H1 (cell line): ENCODE measurements around the gene COL19A1. TPM values are rescaled to one million over a fixed set of nuclear protein-coding genes. Genes with fewer than 3 reads are reported as not detected.

Source experiments
- CTCF ChIA-PET: fragments of 300-600 bp; sonication (Branson Sonifier 250); formaldehyde crosslinking; loops from one replicate; lab custom pipeline; 2021; ENCODE audit not compliant: partially characterized antibody; lab: Charles Lee
- POLR2A ChIA-PET: fragments of 300-600 bp; sonication (Branson Sonifier 250); formaldehyde crosslinking; loops from one replicate; lab custom pipeline; 2021; ENCODE audit warnings: inconsistent platforms; ENCODE audit not compliant: partially characterized antibody; lab: Charles Lee
- DNase-seq, 2 experiments: peaks; one replicate each; pipeline versions ENCODE4 v3.0.0 to v3.0.0-alpha.2; 2010 to 2022; ENCODE audit warnings: low spot score in 2 of 2, low read depth in 1 of 2, mixed read lengths in 1 of 2
- FAIRE-seq: peaks from 2 replicates; lab custom pipeline; 2011; peaks lifted over from hg19 to GRCh38; lab: Jason Lieb, UNC
- H2AFZ ChIP-seq: 2 replicates; pipeline ENCODE4 v1.8.1; 2012; ENCODE audit warnings: low read length, inconsistent platforms
- H2AK5ac ChIP-seq: 2 replicates; pipeline ENCODE4 v1.6.1; 2013; ENCODE audit warnings: low read depth, low read length
- H2BK120ac ChIP-seq: replicated peaks from 2 replicates; pipeline ENCODE3; 2013; ENCODE audit warnings: low read depth, low read length, inconsistent platforms
- H2BK12ac ChIP-seq: 2 replicates; pipeline ENCODE4 v1.6.1; 2013; ENCODE audit warnings: low read depth, low read length
- H2BK15ac ChIP-seq: 2 replicates; pipeline ENCODE4 v1.6.1; 2013; ENCODE audit warnings: low read length
- H2BK20ac ChIP-seq: 2 replicates; pipeline ENCODE4 v1.6.1; 2013; ENCODE audit warnings: low read length
- H2BK5ac ChIP-seq: 2 replicates; pipeline ENCODE4 v1.6.1; 2013; ENCODE audit warnings: low read depth, low read length
- H3K14ac ChIP-seq: 2 replicates; pipeline ENCODE4 v1.6.1; 2013; ENCODE audit warnings: inconsistent platforms; ENCODE audit not compliant: insufficient read length
- H3K18ac ChIP-seq: 2 replicates; pipeline ENCODE4 v1.6.1; 2013; ENCODE audit warnings: low read length; ENCODE audit errors: extremely low read depth
- H3K23ac ChIP-seq: 2 replicates; pipeline ENCODE4 v1.6.1; 2013; ENCODE audit warnings: inconsistent platforms; ENCODE audit not compliant: insufficient read length
- H3K23me2 ChIP-seq: 2 replicates; pipeline ENCODE4 v1.6.1; 2013; ENCODE audit warnings: low read depth, low read length
- H3K27ac ChIP-seq: 2 replicates; pipeline ENCODE4 v1.6.1; 2011; ENCODE audit warnings: low read depth, low read length, inconsistent platforms
- H3K27me3 ChIP-seq, 4 experiments: replicated peaks in 1 of 4; 1 replicate in 1 of 4; 2 replicates in 3 of 4; pipeline versions ENCODE4 v1.6.1 to v1.8.1; 2011 to 2013; ENCODE audit warnings: low read length in 3 of 4, mild to moderate bottlenecking in 3 of 4, inconsistent platforms in 2 of 4, mixed read lengths in 2 of 4, moderate library complexity in 1 of 4; ENCODE audit not compliant: control insufficient read depth in 3 of 4, insufficient read depth in 3 of 4; ENCODE audit errors: extremely low read depth in 1 of 4
- H3K36me3 ChIP-seq, 4 experiments: 2 replicates each; pipeline versions ENCODE4 v1.6.1 to v1.8.1; 2011 to 2013; ENCODE audit warnings: mild to moderate bottlenecking in 4 of 4, low read length in 3 of 4, moderate library complexity in 2 of 4, control low read depth in 1 of 4, inconsistent platforms in 1 of 4; ENCODE audit not compliant: insufficient read depth in 4 of 4, control insufficient read depth in 2 of 4
- H3K4ac ChIP-seq: replicated peaks from 2 replicates; pipeline ENCODE3; 2013; ENCODE audit warnings: low read length, low read depth, mixed read lengths, inconsistent platforms; ENCODE audit not compliant: insufficient read length
- H3K4me1 ChIP-seq, 4 experiments: replicated peaks in 1 of 4; 1 replicate in 1 of 4; 2 replicates in 3 of 4; pipeline versions ENCODE4 v1.6.1 to v1.8.1; 2011 to 2013; ENCODE audit warnings: low read length in 3 of 4, inconsistent platforms in 2 of 4, mixed read lengths in 1 of 4; ENCODE audit not compliant: insufficient read depth in 4 of 4, control insufficient read depth in 3 of 4
- H3K4me2 ChIP-seq, 2 experiments: 2 replicates each; pipeline versions ENCODE4 v1.6.1 to v1.8.1; 2011 to 2013; ENCODE audit warnings: low read depth in 2 of 2, low read length in 2 of 2, control low read depth in 1 of 2, inconsistent platforms in 1 of 2, mild to moderate bottlenecking in 1 of 2; ENCODE audit not compliant: insufficient read depth in 1 of 2
- H3K4me3 ChIP-seq, 4 experiments: fragments of 200-600, 300-600 bp in 1 of 4; sonication (generic), shearing (Covaris generic), sonication (Bioruptor Twin) in 1 of 4; 2 replicates each; pipeline versions ENCODE4 v1.5.1 to v1.8.1; 2011 to 2016; ENCODE audit warnings: low read length in 4 of 4, low read depth in 3 of 4, control low read depth in 2 of 4, inconsistent platforms in 2 of 4, mild to moderate bottlenecking in 2 of 4, mixed read lengths in 1 of 4, moderate library complexity in 1 of 4; ENCODE audit not compliant: insufficient read depth in 2 of 4; ENCODE audit errors: extremely low read depth in 1 of 4
- H3K56ac ChIP-seq: replicated peaks from 2 replicates; pipeline ENCODE3; 2013; ENCODE audit warnings: low read depth, mild to moderate bottlenecking, mixed read lengths, low read length, inconsistent platforms; ENCODE audit not compliant: insufficient read length
- H3K79me1 ChIP-seq: 2 replicates; pipeline ENCODE4 v1.6.1; 2013; ENCODE audit warnings: low read depth, low read length, control low read depth
- H3K79me2 ChIP-seq, 2 experiments: 2 replicates each; pipeline versions ENCODE4 v1.6.1 to v1.8.1; 2012 to 2013; ENCODE audit warnings: low read length in 2 of 2, mild to moderate bottlenecking in 2 of 2, inconsistent platforms in 1 of 2; ENCODE audit not compliant: insufficient read depth in 2 of 2, control insufficient read depth in 1 of 2
- H3K9ac ChIP-seq, 4 experiments: replicated peaks in 1 of 4; 1 replicate in 1 of 4; 2 replicates in 3 of 4; pipeline versions ENCODE4 v1.6.1 to v1.8.1; 2011 to 2013; ENCODE audit warnings: low read depth in 3 of 4, low read length in 3 of 4, control low read depth in 2 of 4, mild to moderate bottlenecking in 2 of 4, moderate library complexity in 2 of 4, inconsistent platforms in 1 of 4; ENCODE audit errors: extremely low read depth in 1 of 4
- H3K9me3 ChIP-seq, 2 experiments: 2 replicates each; pipeline versions ENCODE4 v1.6.1 to v1.8.1; 2012 to 2013; ENCODE audit warnings: mild to moderate bottlenecking in 2 of 2, moderate library complexity in 2 of 2, control low read depth in 1 of 2, inconsistent platforms in 1 of 2, low read depth in 1 of 2, low read length in 1 of 2, mixed read lengths in 1 of 2; ENCODE audit not compliant: insufficient read depth in 2 of 2
- H4K20me1 ChIP-seq, 2 experiments: replicated peaks in 1 of 2; 2 replicates each; pipeline versions ENCODE3 to v1.8.1; 2011 to 2013; ENCODE audit warnings: inconsistent platforms in 2 of 2, low read length in 2 of 2, mild to moderate bottlenecking in 1 of 2; ENCODE audit not compliant: insufficient read depth in 2 of 2, control insufficient read depth in 1 of 2
- H4K5ac ChIP-seq: 2 replicates; pipeline ENCODE4 v1.6.1; 2013; ENCODE audit warnings: low read length, low read depth, mixed read lengths, inconsistent platforms; ENCODE audit not compliant: insufficient read length
- H4K8ac ChIP-seq: 2 replicates; pipeline ENCODE4 v1.8.0; 2013; ENCODE audit warnings: mild to moderate bottlenecking, moderate library complexity, low read length, inconsistent platforms; ENCODE audit not compliant: insufficient read depth; ENCODE audit errors: extremely low read depth
- H4K91ac ChIP-seq: replicated peaks from 2 replicates; pipeline ENCODE3; 2013; ENCODE audit warnings: low read length, mixed read lengths, inconsistent platforms; ENCODE audit not compliant: insufficient read length
- ASH2L ChIP-seq: fragments of 200-600, 300-600 bp; sonication (generic); IDR thresholded peaks from one replicate; pipeline ENCODE4 v1.7.1; 2017; ENCODE audit warnings: low read length
- CHD2 ChIP-seq: IDR thresholded peaks from 2 replicates; pipeline ENCODE4 v1.6.1; 2012; ENCODE audit warnings: low read length, improper control_type of control experiment
- HDAC2 ChIP-seq, 2 experiments: fragments of 300-600 bp in 1 of 2; sonication (generic) in 1 of 2; IDR thresholded peaks; 2 replicates each; pipeline ENCODE4 v1.6.1; 2011 to 2012; ENCODE audit warnings: low read depth in 2 of 2, low read length in 2 of 2, mild to moderate bottlenecking in 2 of 2, moderate library complexity in 2 of 2, borderline replicate concordance in 1 of 2, inconsistent platforms in 1 of 2
- JUN ChIP-seq: IDR thresholded peaks from 2 replicates; pipeline ENCODE4 v1.6.1; 2011; ENCODE audit warnings: low read depth, mild to moderate bottlenecking, improper control_type of control experiment, low read length
- RAD21 ChIP-seq, 2 experiments: IDR thresholded peaks in 1 of 2; conservative IDR thresholded peaks in 1 of 2; 2 replicates each; pipeline ENCODE4 v1.6.1; 2011; ENCODE audit warnings: low read depth in 2 of 2, low read length in 2 of 2, improper control_type of control experiment in 1 of 2, inconsistent platforms in 1 of 2, mild to moderate bottlenecking in 1 of 2, moderate library complexity in 1 of 2
- SIRT6 ChIP-seq: IDR thresholded peaks from one replicate; pipeline ENCODE4 v1.7.1; 2012; ENCODE audit warnings: low read length, inconsistent platforms
- SIX5 ChIP-seq: IDR thresholded peaks from 2 replicates; pipeline ENCODE4 v1.6.1; 2011; ENCODE audit warnings: mild to moderate bottlenecking, low read depth, low read length
- SRF ChIP-seq: IDR thresholded peaks from 2 replicates; pipeline ENCODE4 v1.6.1; 2011; ENCODE audit warnings: mild to moderate bottlenecking, low read depth, low read length, moderate library complexity
- TBP ChIP-seq: IDR thresholded peaks from 2 replicates; pipeline ENCODE4 v1.6.1; 2011; ENCODE audit warnings: low read depth, low read length, improper control_type of control experiment
- TCF12 ChIP-seq: IDR thresholded peaks from 2 replicates; pipeline ENCODE4 v1.6.1; 2011; ENCODE audit warnings: low read depth, mild to moderate bottlenecking, low read length
- TEAD4 ChIP-seq: IDR thresholded peaks from 2 replicates; pipeline ENCODE4 v1.6.1; 2012; ENCODE audit warnings: low read depth, low read length, inconsistent platforms, mixed read lengths
- WGBS, 2 experiments: shearing (Covaris generic) in 1 of 2; methylation state at CpG; one replicate each; pipeline versions ENCODE4 v1.1.6 to v1.1.7; 2013 to 2015; ENCODE audit warnings: low lambda C conversion rate in 2 of 2, mixed read lengths in 2 of 2, inconsistent platforms in 1 of 2, low coverage in 1 of 2, missing lambda C conversion rate in 1 of 2; ENCODE audit not compliant: insufficient replicate concordance in 2 of 2, insufficient coverage in 1 of 2, insufficient read length in 1 of 2; ENCODE audit errors: extremely low coverage in 1 of 2, missing lambda C conversion rate in 1 of 2; 5-methylcytosine and 5-hydroxymethylcytosine counted together
- polyA plus RNA-seq, 7 experiments: library from polyadenylated mRNA; depleted of rRNA in 3 of 7; stranded (reverse) in 5 of 7; unstranded in 2 of 7; fragments of >200 nt in 5 of 7; fragments of 200-250 nt in 2 of 7; gene quantifications; 1 replicate in 5 of 7; 2 replicates in 1 of 7; 4 replicates in 1 of 7; pipeline versions ENCODE4 v1.2.1 to v1.2.3, GENCODE V29; 2011 to 2013; ENCODE audit warnings: missing spikeins in 2 of 7, mixed read lengths in 2 of 7
- total RNA-seq: library from RNA; stranded (reverse); fragmentation: NEBNext Ultra II Directional; extraction: Animal tissue kit (Norgen Biotek cat#: 25700); gene quantifications from 2 replicates; pipeline ENCODE4 v1.2.1, GENCODE V29; 2021

The COL19A1 gene
- total and polyA plus RNA-seq, 2 of the 8 experiments (the other 6 are each of a cell fraction or from before 2014, with no cell fraction given), result not detected

- no peaks in the 10 kb centered on the region for H3K79me2 ChIP-seq
- FAIRE-seq (no peak), DNase-seq (no peak)
- no peaks in the 10 kb centered on the region; the same call in 1 of the 2 replicates for H3K79me1 ChIP-seq
- 76% methylated on average over 2 of the region's 2 CpGs; no CpG with 5 or more reads in 1 of the 2 experiments for WGBS, 2 experiments
- no peaks in the 10 kb centered on the region for H4K20me1 ChIP-seq
- POLR2A ChIA-PET, result no interaction called here
- H3K4me1 ChIP-seq, result no peaks in the 10 kb centered on the region
- no peak overlapping the region for H3K23ac ChIP-seq
- no peak overlapping the region for H2BK12ac ChIP-seq
- no peak overlapping the region for H2BK5ac ChIP-seq
- H2AK5ac ChIP-seq, result no peak overlapping the region
- no peaks in the 10 kb centered on the region for H3K36me3 ChIP-seq
- H3K23me2 ChIP-seq, result no peaks in the 10 kb centered on the region
- H2BK15ac ChIP-seq, result no peak overlapping the region
- H3K9ac ChIP-seq, result no peak overlapping the region
- CTCF ChIA-PET, result interaction anchor here (1.2 to 2.4 kb wide), 3 partner anchors 33 to 115 kb away, joined by 3 to 12 read pairs (median 4); no protein-coding TSS in a partner anchor
- H3K9me3 ChIP-seq, result no peaks in the 10 kb centered on the region
- H3K4me2 ChIP-seq, result no peak overlapping the region
- H3K56ac ChIP-seq, result no peak overlapping the region
- H3K4ac ChIP-seq, result no peak overlapping the region
- no peak overlapping the region for H4K5ac ChIP-seq
- no peak overlapping the region for H3K27ac ChIP-seq
- H4K91ac ChIP-seq, result no peak overlapping the region
- no peak overlapping the region for H2BK120ac ChIP-seq
- no peak overlapping the region for H2AFZ ChIP-seq
- H3K14ac ChIP-seq, result no peak overlapping the region
- no peaks in the 10 kb centered on the region for H3K27me3 ChIP-seq
- H4K8ac ChIP-seq, result no peak overlapping the region
- TF ChIP-seq HDAC2 (IDR thresholded peaks at IDR 0.05; ENCODE audit: borderline replicate concordance in 1 of 2, low read depth in 2 of 2, low read length in 2 of 2) (no peak), RAD21 (IDR thresholded peaks at IDR 0.05 in 1 of 2, conservative IDR thresholded peaks at IDR 0.05 in 1 of 2; ENCODE audit: low read depth in 2 of 2, low read length in 2 of 2) (no peak), ASH2L (no peak), SIX5 (no peak), TCF12 (no peak), SRF (no peak), CHD2 (no peak), JUN (no peak), TBP (no peak), TEAD4 (no peak), SIRT6 (no peak)
- no peak overlapping the region for H2BK20ac ChIP-seq
- H3K18ac ChIP-seq, result no peak overlapping the region
- H3K4me3 ChIP-seq, result no peak overlapping the region
Observed at GRCh38 chr6:70254784-70255183, 388.4 kb downstream of the COL19A1 start.
